ENCODE data around the gene EID3. TPM values are rescaled to one million over a fixed set of nuclear protein-coding genes. Genes with fewer than 3 reads are reported as not detected.

Gene EID3
- 7.2 to 8.7 TPM (median 8.2 TPM) in 5 replicates for total RNA-seq (2022; extraction: Qiagen RNA extraction; ENCODE audit: low read depth)

GRCh38 chr12:104303538-104304151 is at the start of gene EID3:
Gene EID3 (plus strand): TSS chr12:104303739. CDS start chr12:104303935, 196 bp downstream.

Other genes starting within 250 kb of the EID3 start
- gene HCFC2, start 239.2 kb upstream of the EID3 start, total RNA-seq (2022; extraction: Qiagen RNA extraction; ENCODE audit: low read depth), result 2.8 to 4.9 TPM (median 4.6 TPM) in 5 replicates
- 16.7 to 32.6 TPM (median 28.6 TPM) in 5 replicates for gene NFYB, start 165.5 kb upstream of the EID3 start, total RNA-seq (2022; extraction: Qiagen RNA extraction; ENCODE audit: low read depth)
- gene TXNRD1, start 88.0 kb upstream of the EID3 start, total RNA-seq (2022; extraction: Qiagen RNA extraction; ENCODE audit: low read depth), result 1,004 to 1,355 TPM (median 1,133 TPM) in 5 replicates
- 25.1 to 40.1 TPM (median 33.7 TPM) in 5 replicates for gene CHST11, start 153.2 kb downstream of the EID3 start, total RNA-seq (2022; extraction: Qiagen RNA extraction; ENCODE audit: low read depth)